ENCODE measurements around the gene RFX2. TPM values are rescaled to one million over a fixed set of nuclear protein-coding genes. Genes with fewer than 3 reads are reported as not detected.

The RFX2 gene
- polyA plus RNA-seq, 2 of the 4 experiments (the other 2 are of a cell fraction), result 3.7 to 3.9 TPM

- no peaks in the 10 kb centered on the region for H3K9me3 ChIP-seq
- ChIA-PET CTCF (interaction anchor here (1.2 kb wide), 1 partner anchor 12 kb away, joined by 6 read pairs; no protein-coding TSS in a partner anchor), POLR2A (no interaction called here)
- no peak overlapping the region for H3K4me3 ChIP-seq
- no peak overlapping the region for H3K4me2 ChIP-seq
- ATAC-seq (no peak), DNase-seq (ENCODE audit: low read depth in 1 of 2, low spot score in 1 of 2) (no peak), FAIRE-seq (no peak)
- TF ChIP-seq POLR2A (IDR thresholded peaks at IDR 0.05; ENCODE audit: low read length), result no peak
- no peak for TF ChIP-seq ESRRA (IDR thresholded peaks at IDR 0.05; ENCODE audit: borderline replicate concordance, low read length)
- TF ChIP-seq FOSB (CRISPR knock-in tag; IDR thresholded peaks at IDR 0.05), result no peak
- TF ChIP-seq PBX3 (IDR thresholded peaks at IDR 0.05), result no peak
- TF ChIP-seq SREBF2 (IDR thresholded peaks at IDR 0.05), result no peak
- WGBS (ENCODE audit: missing lambda C conversion rate), result 91% methylated on average over 11 of the region's 16 CpGs
- no peak overlapping the region for H3K27ac ChIP-seq
- no peaks in the 10 kb centered on the region for H3K4me1 ChIP-seq
Observed at GRCh38 chr19:6010107-6010506, 100.2 kb downstream of the RFX2 start.

- no peak for TF ChIP-seq ESRRA (IDR thresholded peaks at IDR 0.05; ENCODE audit: borderline replicate concordance, low read length)
- no peak for TF ChIP-seq MAX (IDR thresholded peaks at IDR 0.05)
- no peak for TF ChIP-seq POLR2A (IDR thresholded peaks at IDR 0.05; ENCODE audit: low read length)
- no peak for TF ChIP-seq NPAS2 (CRISPR knock-in tag; IDR thresholded peaks at IDR 0.05; ENCODE audit: borderline replicate concordance)
- no peak for TF ChIP-seq PBX3 (IDR thresholded peaks at IDR 0.05)
- no peak for TF ChIP-seq PHF8 (IDR thresholded peaks at IDR 0.05; ENCODE audit: borderline replicate concordance, low read depth)
- TF ChIP-seq ZFP36 (IDR thresholded peaks at IDR 0.05; ENCODE audit: borderline replicate concordance, partially characterized antibody), result no peak
- no peak for TF ChIP-seq HOXA7 (CRISPR knock-in tag; IDR thresholded peaks at IDR 0.05)
- TF ChIP-seq MAZ (IDR thresholded peaks at IDR 0.05; ENCODE audit: borderline replicate concordance, low read depth, low read length), result no peak
- no peak for TF ChIP-seq BHLHE40 (IDR thresholded peaks at IDR 0.05; ENCODE audit: low read depth, low read length)
- TF ChIP-seq RAD21 (conservative IDR thresholded peaks at IDR 0.05 in 1 of 2, IDR thresholded peaks at IDR 0.05 in 1 of 2), result no peak
- no peak for TF ChIP-seq HDAC2 (IDR thresholded peaks at IDR 0.05)
- TF ChIP-seq RCOR1 (IDR thresholded peaks at IDR 0.05; ENCODE audit: low read depth, low read length), result no peak
- TF ChIP-seq BCL3 (IDR thresholded peaks at IDR 0.05), result no peak
- no peak for TF ChIP-seq GATA3 (IDR thresholded peaks at IDR 0.05; ENCODE audit: borderline replicate concordance)
- TF ChIP-seq HEYL (CRISPR knock-in tag; IDR thresholded peaks at IDR 0.05), result no peak
- FAIRE-seq (no peak), ATAC-seq (no peak), DNase-seq (ENCODE audit: low read depth in 1 of 2, low spot score in 1 of 2) (no peak)
- ChIA-PET CTCF (interaction anchor here (0.6 to 2.5 kb wide), 3 partner anchors 14 to 316 kb away, joined by 4 to 9 read pairs (median 7); no protein-coding TSS in a partner anchor), POLR2A (no interaction called here)
- no peak overlapping the region for H3K4me3 ChIP-seq
- H3K27ac ChIP-seq, result no peak overlapping the region
- no peaks in the 10 kb centered on the region for H3K4me1 ChIP-seq
- no peak overlapping the region for H3K4me2 ChIP-seq
- WGBS (ENCODE audit: missing lambda C conversion rate), result 89% methylated on average over 26 of the region's 26 CpGs
- no peaks in the 10 kb centered on the region for H3K9me3 ChIP-seq
Observed at GRCh38 chr19:6007866-6008265, 102.4 kb downstream of the RFX2 start.

GRCh38 chr19:6006896-6007295 is 103.4 kb downstream of the RFX2 start:
- Histone ChIP-seq H3K4me1 (no peaks in the 10 kb centered on the region), H3K4me2 (no peak overlapping the region), H3K27ac (no peak overlapping the region), H3K4me3 (no peak overlapping the region), H3K9me3 (no peaks in the 10 kb centered on the region)
- ATAC-seq, result no peak
- ChIA-PET CTCF (interaction anchor here (2.1 kb wide), 1 partner anchor 15 kb away, joined by 7 read pairs; no protein-coding TSS in a partner anchor), POLR2A (no interaction called here)
- FAIRE-seq, result no peak
- no peak for DNase-seq (ENCODE audit: low read depth in 1 of 2, low spot score in 1 of 2)
- 96% methylated on average over 18 of the region's 20 CpGs for WGBS (ENCODE audit: missing lambda C conversion rate)
- TF ChIP-seq CEBPB (IDR thresholded peaks at IDR 0.05) (no peak), NFE2L2 (conservative IDR thresholded peaks at IDR 0.05; ENCODE audit: low read length) (no peak), RFX5 (IDR thresholded peaks at IDR 0.05) (no peak), TP53 (CRISPR knock-in tag; IDR thresholded peaks at IDR 0.05) (no peak), E2F6 (IDR thresholded peaks at IDR 0.05; ENCODE audit: borderline replicate concordance, low read depth) (no peak), CHD4 (IDR thresholded peaks at IDR 0.05; ENCODE audit: borderline replicate concordance) (no peak), ATOH8 (CRISPR knock-in tag; IDR thresholded peaks at IDR 0.05; ENCODE audit: low read depth) (no peak), SMC3 (IDR thresholded peaks at IDR 0.05) (no peak), JUN (IDR thresholded peaks at IDR 0.05) (no peak), HOXA7 (CRISPR knock-in tag; IDR thresholded peaks at IDR 0.05) (no peak)
